A673 (cell line): ENCODE data around the gene SNX32.

Source experiments
- CTCF ChIP-seq: fragments of 300-800, 200-600 bp; sonication (generic); conservative IDR thresholded peaks from 2 replicates; pipeline ENCODE4 v1.5.1; 2017; ENCODE audit warnings: low read depth, mild to moderate bottlenecking, antibody characterized with exemption, low read length, moderate library complexity, mixed read lengths
- EZH2 ChIP-seq: fragments of 200-600 bp; sonication (generic); IDR thresholded peaks from 2 replicates; pipeline ENCODE4 v1.6.1; 2017; ENCODE audit warnings: borderline replicate concordance, low read depth, mild to moderate bottlenecking, mixed read lengths, antibody characterized with exemption, low read length; ENCODE audit not compliant: poor library complexity, severe bottlenecking

- TF ChIP-seq EZH2: no peak
- no peak for TF ChIP-seq CTCF
These were observed 20.4 kb downstream of the SNX32 start for GRCh38 chr11:65854161-65854592.
